NCI-H69 (cell line): ENCODE measurements around the gene SLC38A6.
A peak's percentile ranks its signal among the peaks of the same experiment; 100 is the strongest.
"Not testable (repeated sequence)": the region's sequence is repeated elsewhere in the genome, so short reads cannot be mapped to it uniquely, and the experiment has no call there.

Experiments used
- DNase-seq: peaks from one replicate; lab custom pipeline; 2025; lab: John Stamatoyannopoulos, UW

Gene SLC38A6

DNA sequence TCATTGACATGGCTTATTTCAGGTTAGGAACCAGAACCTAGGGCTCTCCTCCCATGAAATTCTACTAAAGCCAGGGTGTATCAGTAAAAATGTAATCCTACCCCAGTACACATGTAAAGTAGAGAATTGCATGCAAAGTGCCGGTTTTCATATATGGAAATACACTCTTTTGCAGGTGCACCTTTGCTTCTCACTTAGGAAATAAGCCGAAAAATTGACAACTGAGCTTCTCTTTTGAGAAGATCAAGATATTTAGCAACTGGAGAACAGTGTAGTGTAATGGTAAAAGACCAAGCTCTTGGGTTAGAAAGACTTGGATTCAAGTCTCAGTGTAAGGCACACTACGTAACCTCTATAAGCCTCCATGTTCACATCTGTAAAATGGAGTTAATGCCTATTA lies 82.4 kb downstream of the SLC38A6 start:
- DNase-seq, result no peak

DNA sequence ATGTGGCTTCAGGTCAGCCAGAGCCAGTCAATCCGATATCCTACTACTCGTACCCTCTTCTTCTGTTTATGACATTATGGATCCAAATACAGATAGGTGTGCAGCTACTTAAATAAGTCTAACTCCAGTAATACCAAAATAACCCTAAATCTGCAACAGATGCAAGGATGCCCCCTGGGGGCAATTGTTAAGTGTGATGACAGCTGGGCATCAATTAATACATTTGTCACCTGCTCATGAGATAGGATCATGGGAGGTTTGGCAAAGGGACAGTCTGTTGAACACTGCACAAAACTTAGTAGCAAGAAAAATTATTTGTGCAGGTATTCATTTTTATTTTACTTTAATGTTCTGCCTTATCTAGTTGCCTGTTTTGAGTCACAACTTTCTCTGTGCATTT lies 83.2 kb downstream of the SLC38A6 start:
- DNase-seq, result peak; percentile 79

DNA sequence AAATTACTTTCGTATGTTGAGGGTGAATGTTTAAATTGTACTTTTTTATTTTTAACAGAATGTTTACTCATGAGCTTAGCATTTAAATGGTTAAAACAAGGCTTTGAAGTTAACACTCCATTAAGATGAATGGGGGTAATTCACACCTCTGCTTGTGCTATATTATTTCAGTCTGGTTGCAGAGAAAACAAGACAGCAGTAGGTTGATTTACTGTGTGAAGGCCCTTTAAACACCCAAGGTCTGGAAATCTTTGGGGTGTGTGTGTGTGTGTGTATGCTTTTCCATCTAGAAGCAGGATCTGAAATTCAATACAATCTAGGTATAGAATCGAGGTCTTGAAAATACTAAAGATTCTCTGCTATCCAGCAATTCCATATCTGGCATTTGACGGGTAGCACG lies 83.8 kb downstream of the SLC38A6 start:
- peak; percentile 79 for DNase-seq

GRCh38 chr14:61065656-61066055 lies 84.6 kb downstream of the SLC38A6 start:
- peak; percentile 81 for DNase-seq

GRCh38 chr14:61072442-61072841 lies 91.4 kb downstream of the SLC38A6 start:
- DNase-seq, result not testable (repeated sequence)

GRCh38 chr14:61074852-61075251 lies 93.8 kb downstream of the SLC38A6 start:
- no peak for DNase-seq

GRCh38 chr14:61076556-61076955 lies 95.5 kb downstream of the SLC38A6 start:
- DNase-seq, result peak; percentile 92

DNA sequence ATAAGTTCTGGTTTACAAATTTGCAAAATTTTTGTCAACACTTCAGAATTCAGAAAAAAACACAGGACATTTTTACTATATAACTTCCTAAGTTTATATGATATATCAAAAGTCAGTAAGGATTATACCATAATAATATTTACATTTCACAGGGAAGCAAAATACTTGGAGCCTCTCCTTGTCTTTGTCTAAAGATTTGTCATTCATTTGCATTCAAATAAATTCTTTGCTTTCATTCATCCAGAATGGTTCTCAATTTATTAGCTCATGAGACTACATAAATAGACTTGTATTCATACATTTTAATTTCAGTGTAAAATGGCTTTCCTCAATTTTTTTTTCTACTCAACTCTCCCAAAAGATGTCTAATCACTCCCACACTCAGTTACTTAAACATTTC lies 96.4 kb downstream of the SLC38A6 start:
- no peak for DNase-seq

DNA sequence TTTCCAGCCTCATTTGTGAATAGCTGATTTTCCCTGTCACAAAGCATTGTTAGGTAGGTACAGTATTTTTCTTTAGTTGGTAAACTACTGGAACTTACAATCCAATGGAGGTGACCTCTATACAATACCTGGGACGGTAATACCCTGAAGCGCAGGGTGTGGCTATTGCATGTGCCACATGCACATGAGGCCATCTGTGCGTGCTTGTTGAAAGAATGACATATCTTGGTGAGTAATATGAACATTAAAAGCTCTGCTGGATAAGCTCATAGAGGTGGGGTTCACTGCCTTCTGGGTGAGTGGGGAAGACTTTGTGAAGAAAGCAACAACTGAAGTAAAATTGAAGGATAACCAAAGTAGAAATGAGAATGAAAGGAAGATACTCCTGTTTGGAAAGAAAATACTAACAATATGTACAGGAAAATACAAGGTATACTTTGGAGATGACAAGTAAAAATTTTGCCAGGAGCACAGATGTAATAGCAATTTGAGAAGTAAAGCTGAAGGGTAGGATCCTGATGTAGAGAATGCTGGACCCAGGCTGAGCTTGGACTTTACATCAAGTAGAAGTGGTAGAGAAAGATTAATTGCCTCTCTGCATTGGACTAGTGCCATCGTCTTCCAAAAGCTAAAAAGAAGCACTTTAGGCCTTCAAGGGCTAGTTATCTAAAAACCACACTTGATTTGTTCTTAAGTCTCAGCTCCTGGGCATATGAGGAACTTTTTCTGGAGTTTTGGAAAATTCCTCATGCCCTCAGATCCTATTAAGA lies 97.1 kb downstream of the SLC38A6 start:
- DNase-seq, result peak; percentile 90

GRCh38 chr14:61080591-61081010 lies 99.6 kb downstream of the SLC38A6 start:
- DNase-seq, result peak; percentile 57

DNA sequence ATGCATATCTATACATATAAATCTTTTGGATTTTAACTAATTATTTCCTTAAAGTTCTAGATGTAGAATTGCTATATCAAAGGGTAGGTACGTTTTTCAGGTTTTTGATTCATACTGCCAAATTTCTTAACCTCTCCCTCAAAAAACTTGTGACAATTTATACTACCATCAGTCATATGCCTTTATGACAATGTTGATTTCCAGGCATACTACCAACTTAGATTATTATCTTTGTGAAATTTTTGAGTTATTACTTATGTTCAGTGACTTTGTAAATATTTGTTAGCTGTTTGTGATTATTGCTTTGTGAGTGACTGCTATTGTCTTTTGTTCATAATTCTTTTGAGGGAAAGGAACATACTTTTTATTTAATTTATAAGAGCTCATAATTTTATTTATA lies 107.0 kb downstream of the SLC38A6 start:
- DNase-seq, result no peak

DNA sequence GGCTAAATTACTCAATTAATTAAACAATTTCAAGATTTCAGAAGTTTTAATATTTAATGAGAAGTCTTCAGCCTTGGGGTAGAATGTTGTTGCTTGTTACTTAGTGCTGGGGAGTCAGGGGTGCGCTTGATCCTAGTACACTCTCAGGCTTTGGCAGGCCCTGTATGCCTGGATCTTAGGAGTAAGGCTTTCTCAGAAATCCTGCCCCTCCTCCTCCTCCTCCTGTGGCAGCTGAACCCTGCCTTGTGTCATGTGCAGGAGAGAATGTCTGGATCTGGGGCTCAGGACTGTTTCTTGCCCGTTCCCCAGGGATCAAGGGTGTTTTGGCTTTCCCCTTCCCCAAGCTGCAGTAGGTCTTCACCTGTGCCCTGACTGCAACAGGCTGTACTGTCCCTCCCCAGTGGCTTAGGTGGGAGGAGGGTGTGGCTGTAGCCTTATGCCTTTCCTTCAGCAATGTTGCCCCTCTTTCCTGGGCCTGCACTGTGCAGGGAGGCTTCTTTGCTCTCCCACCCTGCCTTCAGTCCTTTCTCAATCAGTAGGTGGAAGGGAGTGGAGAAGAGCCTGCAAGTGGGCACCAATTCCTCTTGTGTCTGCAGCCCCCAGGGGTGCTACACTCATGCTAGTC lies 108.2 kb downstream of the SLC38A6 start:
- DNase-seq, result peak; percentile 24

GRCh38 chr14:61090432-61091216 lies 109.6 kb downstream of the SLC38A6 start:
- DNase-seq, result peak; percentile 43

DNA sequence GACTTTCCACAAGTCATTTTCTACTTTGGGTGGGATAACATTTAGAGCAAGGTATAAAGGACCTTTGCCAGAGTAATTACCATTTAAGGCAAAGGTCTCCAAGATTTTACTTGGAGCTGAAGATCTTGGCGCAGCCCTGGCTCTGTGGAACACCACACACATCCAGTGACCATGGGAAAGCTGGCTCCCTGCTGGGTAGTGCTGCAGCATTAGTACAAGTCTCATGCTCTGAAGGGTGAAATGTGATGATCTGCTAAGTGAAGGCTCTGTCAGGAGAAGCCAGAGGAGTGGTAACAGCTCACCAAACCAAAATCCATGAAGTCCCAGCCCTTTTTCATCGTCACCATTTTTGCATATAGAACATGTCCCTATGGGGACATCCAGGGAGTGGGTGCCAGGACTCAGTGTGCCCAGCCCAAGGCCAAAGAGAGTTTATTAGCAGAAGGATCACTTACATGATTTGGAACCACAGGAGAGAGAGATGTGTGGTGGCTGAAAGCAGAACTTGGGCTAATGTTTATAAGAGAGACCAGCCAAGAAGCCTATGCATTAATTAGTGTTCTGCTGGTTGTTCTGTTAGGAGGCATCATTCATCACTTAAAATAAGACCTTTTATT lies 110.7 kb downstream of the SLC38A6 start:
- DNase-seq, result peak; percentile 27

GRCh38 chr14:61098096-61098495 lies 117.1 kb downstream of the SLC38A6 start:
- DNase-seq, result peak; percentile 28

GRCh38 chr14:61098721-61099120 lies 117.7 kb downstream of the SLC38A6 start:
- no peak for DNase-seq

DNA sequence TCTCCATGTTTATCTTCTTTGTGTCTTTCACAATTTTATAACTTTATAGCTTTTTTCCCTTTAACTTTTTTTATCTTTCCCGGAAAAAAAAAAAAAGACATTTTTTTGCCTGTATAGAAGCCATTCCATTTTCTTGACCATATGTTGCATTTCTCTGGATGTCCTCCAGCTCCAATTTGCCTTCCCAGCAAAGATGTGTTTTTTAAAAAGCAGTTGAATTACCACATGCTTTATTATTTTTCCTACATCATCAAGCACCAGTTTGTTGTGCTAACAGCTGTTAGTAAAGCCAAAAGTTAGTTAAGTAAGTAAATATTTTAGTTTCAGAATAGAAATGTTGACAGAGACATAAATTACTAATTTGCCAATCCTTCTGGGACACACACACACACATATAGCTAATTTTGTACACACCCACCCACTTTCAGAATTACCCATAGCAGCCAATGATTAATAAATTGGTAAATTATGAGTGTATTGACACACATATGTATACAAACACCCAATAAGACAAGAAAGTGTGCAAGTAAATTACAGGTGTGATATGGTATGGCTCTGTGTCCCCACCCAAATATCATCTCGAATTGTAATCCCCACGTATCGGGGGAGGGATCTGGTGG lies 118.3 kb downstream of the SLC38A6 start:
- peak; percentile 46 for DNase-seq

DNA sequence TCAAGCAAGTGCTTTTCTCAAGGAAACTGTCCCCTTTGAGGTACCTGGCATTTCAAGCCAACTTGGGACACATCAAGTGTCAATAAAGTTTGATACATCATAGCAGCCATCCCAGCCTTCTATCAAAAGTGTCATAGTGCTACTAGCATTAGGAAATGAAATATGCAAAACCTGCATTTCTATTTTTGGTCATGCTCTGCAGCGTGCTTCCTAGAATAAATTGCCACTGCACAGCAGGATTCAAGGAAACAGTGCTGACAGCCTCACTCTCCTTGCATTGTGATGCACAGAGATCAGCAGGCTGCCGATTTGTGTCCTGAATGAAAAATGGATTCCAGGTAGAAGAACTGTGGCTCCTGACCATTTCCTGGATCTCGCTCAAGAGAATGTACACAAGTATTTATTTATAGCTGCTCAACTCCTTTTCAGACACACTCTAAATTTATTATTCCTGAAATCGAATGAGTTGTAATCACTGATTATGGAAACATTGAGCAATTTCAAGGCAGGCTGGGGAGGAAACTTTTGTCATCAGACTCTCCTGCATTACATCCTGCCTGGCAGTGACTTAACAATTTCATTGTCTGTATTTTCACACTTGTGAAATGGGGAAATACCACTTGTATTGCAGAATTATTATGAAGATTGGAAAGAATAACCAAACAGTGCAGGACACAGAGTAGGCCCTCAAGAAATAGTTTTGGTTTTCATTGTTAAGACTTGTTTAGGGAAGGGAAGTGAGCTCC lies 120.9 kb downstream of the SLC38A6 start:
- peak; percentile 20 for DNase-seq
